ENCODE data around the gene POFUT2. TPM values are rescaled to one million over a fixed set of nuclear protein-coding genes. Genes with fewer than 3 reads are reported as not detected.

The POFUT2 gene, protein sequence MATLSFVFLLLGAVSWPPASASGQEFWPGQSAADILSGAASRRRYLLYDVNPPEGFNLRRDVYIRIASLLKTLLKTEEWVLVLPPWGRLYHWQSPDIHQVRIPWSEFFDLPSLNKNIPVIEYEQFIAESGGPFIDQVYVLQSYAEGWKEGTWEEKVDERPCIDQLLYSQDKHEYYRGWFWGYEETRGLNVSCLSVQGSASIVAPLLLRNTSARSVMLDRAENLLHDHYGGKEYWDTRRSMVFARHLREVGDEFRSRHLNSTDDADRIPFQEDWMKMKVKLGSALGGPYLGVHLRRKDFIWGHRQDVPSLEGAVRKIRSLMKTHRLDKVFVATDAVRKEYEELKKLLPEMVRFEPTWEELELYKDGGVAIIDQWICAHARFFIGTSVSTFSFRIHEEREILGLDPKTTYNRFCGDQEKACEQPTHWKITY
- total RNA-seq = 20.3 TPM

DNA sequence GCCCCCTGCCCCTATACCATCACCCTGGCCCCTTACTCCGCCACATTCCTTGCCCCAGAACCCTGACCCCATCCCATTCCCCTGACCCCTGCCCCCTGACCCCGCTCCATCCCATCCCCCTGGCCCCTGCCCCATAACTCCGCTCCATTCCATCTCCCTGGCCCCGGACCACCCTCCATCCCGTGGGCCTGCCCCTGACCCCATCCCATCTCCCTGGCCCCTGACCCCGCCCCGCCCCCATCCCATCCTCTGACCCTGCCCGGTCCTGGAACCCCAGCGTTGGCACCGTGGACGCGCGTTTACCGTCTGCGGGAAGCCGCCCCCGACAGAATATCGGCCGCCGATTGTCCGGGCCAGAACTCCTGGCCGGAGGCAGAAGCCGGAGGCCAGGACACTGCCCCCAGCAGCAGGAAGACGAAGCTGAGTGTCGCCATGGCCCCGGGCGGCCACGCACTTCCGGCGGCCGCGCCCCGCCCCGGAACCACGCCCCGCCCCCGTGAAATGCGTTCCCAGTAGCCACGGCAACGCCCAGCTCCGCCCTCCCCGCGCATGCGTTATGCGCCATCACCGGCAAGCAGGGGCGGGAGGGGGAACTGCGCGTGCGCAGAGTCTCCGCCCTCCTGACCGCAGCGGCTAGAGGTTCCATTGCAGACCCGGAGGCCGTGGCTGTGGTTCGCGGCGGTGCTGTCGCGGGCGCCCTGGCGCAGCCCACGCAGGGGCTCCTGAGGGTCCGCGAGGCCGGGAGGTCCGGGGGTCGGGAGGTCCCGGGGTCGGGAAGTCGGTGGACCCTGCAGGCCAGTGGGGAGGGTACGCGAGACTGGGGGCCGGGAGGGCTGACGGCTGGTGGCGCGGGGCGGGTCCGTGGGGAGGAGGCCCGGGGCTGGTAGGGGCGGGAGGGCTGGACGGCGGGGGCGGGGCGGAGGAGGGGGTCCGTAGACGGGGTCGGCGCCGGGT, at the start of gene POFUT2:
TSS of gene POFUT2 (minus strand) at position 458 of the 954 bp plus-strand sequence. CDS start at position 434, 24 bp downstream.

Other genes with a start within 250 kb of the POFUT2 start
- 32.6 TPM for gene ADARB1, start 213.3 kb downstream of the POFUT2 start, total RNA-seq
- gene COL18A1, start 117.3 kb upstream of the POFUT2 start, total RNA-seq = 6.3 TPM